HK-2 (cell line): ENCODE data around the gene CRYGD.

Experiments
- DNase-seq: peaks from one replicate; pipeline ENCODE4 v3.0.0-alpha.2; 2018; ENCODE audit not compliant: unreplicated experiment

Gene CRYGD

GRCh38 chr2:208083807-208084206 lies 40.5 kb downstream of the CRYGD start:
- DNase-seq = no peak

- no peak for DNase-seq
Observed at GRCh38 chr2:208077276-208077675, 47.0 kb downstream of the CRYGD start.

GRCh38 chr2:208074610-208075356 lies 49.5 kb downstream of the CRYGD start:
- DNase-seq = no peak

- DNase-seq = peak; percentile 55
Observed at GRCh38 chr2:208072250-208072892, 52.0 kb downstream of the CRYGD start.
